Neural cell (in vitro differentiated cells): Measurements from ENCODE around the gene MTCL1. TPM values are rescaled to one million over a fixed set of nuclear protein-coding genes. Genes with fewer than 3 reads are reported as not detected.

Source experiments
- H2AFZ ChIP-seq: fragments of 200-600, 300-800 bp; sonication (generic), shearing (Covaris generic); 2 replicates; pipeline ENCODE4 v1.6.0; 2014; ENCODE audit warnings: low read depth, mild to moderate bottlenecking, antibody characterized with exemption, low read length, moderate library complexity
- H3F3A ChIP-seq: fragments of 200-600 bp; shearing (Covaris generic); 2 replicates; pipeline ENCODE4 v1.6.1; 2016; ENCODE audit warnings: mild to moderate bottlenecking, moderate library complexity, mixed read lengths, antibody characterized with exemption, low read length; ENCODE audit not compliant: insufficient read depth, poor library complexity, severe bottlenecking
- H3K27ac ChIP-seq: fragments of 200-600, 300-800 bp; sonication (generic), shearing (Covaris generic); 2 replicates; pipeline ENCODE4 v1.5.1; 2014; ENCODE audit warnings: mild to moderate bottlenecking, low read length, moderate library complexity
- H3K27me3 ChIP-seq: fragments of 300-800, 200-600 bp; sonication (generic), shearing (Covaris generic); 2 replicates; pipeline ENCODE4 v1.6.0; 2014; ENCODE audit warnings: mild to moderate bottlenecking, low read depth, low read length, moderate library complexity; ENCODE audit not compliant: insufficient read depth
- H3K36me3 ChIP-seq: fragments of 300-800, 200-600 bp; sonication (generic), shearing (Covaris generic); 2 replicates; pipeline ENCODE4 v1.5.1; 2014; ENCODE audit warnings: mild to moderate bottlenecking, antibody characterized with exemption, low read length, moderate library complexity; ENCODE audit not compliant: insufficient read depth
- H3K4me2 ChIP-seq: fragments of 300-800, 200-600 bp; sonication (generic), shearing (Covaris generic); 2 replicates; pipeline ENCODE4 v1.6.0; 2014; ENCODE audit warnings: mild to moderate bottlenecking, low read length
- H3K4me3 ChIP-seq: fragments of 300-800, 200-600 bp; sonication (generic), shearing (Covaris generic); 2 replicates; pipeline ENCODE4 v1.5.1; 2014; ENCODE audit warnings: mild to moderate bottlenecking, low read length, moderate library complexity
- H3K79me2 ChIP-seq: fragments of 200-600 bp; shearing (Covaris generic); replicated peaks from 2 replicates; pipeline ENCODE4 v1.6.0; 2014; ENCODE audit warnings: mild to moderate bottlenecking, low read length, moderate library complexity; ENCODE audit not compliant: insufficient read depth
- H3K9ac ChIP-seq: fragments of 300-800, 200-600 bp; sonication (generic), shearing (Covaris generic); 2 replicates; pipeline ENCODE4 v1.6.1; 2016; ENCODE audit warnings: mild to moderate bottlenecking, low read length, mixed read lengths
- H3K9me2 ChIP-seq: fragments of 200-600 bp; shearing (Covaris generic); 2 replicates; pipeline ENCODE4 v1.6.1; 2016; ENCODE audit warnings: mild to moderate bottlenecking, low read length, mixed read lengths; ENCODE audit not compliant: insufficient read depth
- H3K9me3 ChIP-seq: fragments of 200-600, 300-800 bp; sonication (generic), shearing (Covaris generic); 2 replicates; pipeline ENCODE4 v1.6.1; 2016; ENCODE audit warnings: mild to moderate bottlenecking, mixed run types, low read length, moderate library complexity, mixed read lengths
- H4K20me1 ChIP-seq: fragments of 200-600 bp; shearing (Covaris generic); 2 replicates; pipeline ENCODE4 v1.6.1; 2016; ENCODE audit warnings: mild to moderate bottlenecking, mixed run types; ENCODE audit not compliant: insufficient read depth
- CTCF ChIP-seq: fragments of 450-650 bp; IDR thresholded peaks from 2 replicates; pipeline ENCODE4 v1.5.1; 2014; ENCODE audit warnings: antibody characterized with exemption, mild to moderate bottlenecking, moderate library complexity; ENCODE audit not compliant: poor library complexity, severe bottlenecking
- EP300 ChIP-seq: fragments of 450-650 bp; conservative IDR thresholded peaks from 2 replicates; pipeline ENCODE4 v1.6.1; 2014; ENCODE audit warnings: antibody characterized with exemption, mild to moderate bottlenecking, moderate library complexity; ENCODE audit not compliant: poor library complexity, severe bottlenecking
- EZH2 ChIP-seq: fragments of 200-600, 300-800 bp; shearing (Covaris generic), sonication (generic); IDR thresholded peaks from 2 replicates; pipeline ENCODE4 v1.6.1; 2014; ENCODE audit warnings: antibody characterized with exemption, low read length, borderline replicate concordance, mild to moderate bottlenecking; ENCODE audit not compliant: insufficient read depth, poor library complexity, severe bottlenecking
- MXI1 ChIP-seq: fragments of 450-650 bp; conservative IDR thresholded peaks from 2 replicates; pipeline ENCODE4 v1.6.1; 2014; ENCODE audit warnings: antibody characterized with exemption, mild to moderate bottlenecking; ENCODE audit not compliant: poor library complexity, severe bottlenecking
- POLR2AphosphoS5 ChIP-seq: IDR thresholded peaks from 2 replicates; pipeline ENCODE4 v1.6.1; 2012
- RAD21 ChIP-seq: fragments of 450-650 bp; conservative IDR thresholded peaks from 2 replicates; pipeline ENCODE4 v1.6.1; 2014; ENCODE audit warnings: antibody characterized with exemption, mild to moderate bottlenecking, moderate library complexity
- REST ChIP-seq: IDR thresholded peaks from 2 replicates; pipeline ENCODE4 v1.6.1; 2012; ENCODE audit warnings: borderline replicate concordance
- SMC3 ChIP-seq: fragments of 450-650 bp; conservative IDR thresholded peaks from 2 replicates; pipeline ENCODE4 v1.6.1; 2014; ENCODE audit warnings: antibody characterized with exemption, mild to moderate bottlenecking, moderate library complexity; ENCODE audit not compliant: poor library complexity
- TAF1 ChIP-seq: IDR thresholded peaks from 2 replicates; pipeline ENCODE4 v1.6.1; 2012; ENCODE audit warnings: low read depth
- polyA plus RNA-seq: library from polyadenylated mRNA; depleted of rRNA; stranded (reverse); fragments of >200 nt; gene quantifications from 2 replicates; pipeline ENCODE4 v1.2.3, GENCODE V29; 2014

Gene MTCL1
- polyA plus RNA-seq, 1 donor from 2014 or later = 20.8 TPM

GRCh38 chr18:8826514-8826913 lies 121.2 kb downstream of the MTCL1 start:
- TF ChIP-seq POLR2AphosphoS5 (no peak), RAD21 (no peak), REST (no peak), CTCF (no peak), MXI1 (no peak), EP300 (no peak), SMC3 (no peak), EZH2 (no peak), TAF1 (no peak)
- H3K27ac ChIP-seq = no peak overlapping the region

GRCh38 chr18:8826971-8827370 lies 121.6 kb downstream of the MTCL1 start:
- Histone ChIP-seq H3K27ac (no peak overlapping the region), H3F3A (no peaks in the 10 kb centered on the region), H3K9me2 (no peaks in the 10 kb centered on the region), H4K20me1 (no peaks in the 10 kb centered on the region), H3K9me3 (no peaks in the 10 kb centered on the region), H3K9ac (no peak overlapping the region), H3K36me3 (peaks cover 18% of the 10 kb centered on the region), H3K4me3 (no peak overlapping the region), H2AFZ (no peak overlapping the region), H3K27me3 (no peaks in the 10 kb centered on the region), H3K79me2 (no peaks in the 10 kb centered on the region), H3K4me2 (no peak overlapping the region)
- TF ChIP-seq TAF1 (no peak), CTCF (no peak), SMC3 (no peak), REST (no peak), EP300 (no peak), POLR2AphosphoS5 (no peak), RAD21 (no peak), EZH2 (no peak), MXI1 (no peak)

More at GRCh38 chr18:8826514-8826913, 121.2 kb downstream of the MTCL1 start:
- no peaks in the 10 kb centered on the region for H4K20me1 ChIP-seq
- no peak overlapping the region for H2AFZ ChIP-seq
- H3K4me2 ChIP-seq = no peak overlapping the region
- peaks cover 18% of the 10 kb centered on the region for H3K36me3 ChIP-seq
- no peaks in the 10 kb centered on the region for H3K9me2 ChIP-seq
- H3K9me3 ChIP-seq = no peaks in the 10 kb centered on the region
- no peak overlapping the region for H3K4me3 ChIP-seq
- no peaks in the 10 kb centered on the region for H3F3A ChIP-seq
- no peaks in the 10 kb centered on the region for H3K79me2 ChIP-seq
- no peak overlapping the region for H3K9ac ChIP-seq
- no peaks in the 10 kb centered on the region for H3K27me3 ChIP-seq
